Nephron progenitor cell (in vitro differentiated cells): Measurements from ENCODE around the gene KCNK18.

Experiments used
- DNase-seq: peaks from one replicate; pipeline ENCODE4 v3.0.0; 2021
- H3K27ac Mint-ChIP-seq: 2 replicates; pipeline ENCODE4 v1.8.0; 2021; ENCODE audit warnings: mild to moderate bottlenecking, moderate library complexity, mixed read lengths
- H3K27me3 Mint-ChIP-seq: 2 replicates; pipeline ENCODE4 v1.8.0; 2021; ENCODE audit warnings: mild to moderate bottlenecking, low read depth, mixed read lengths; ENCODE audit not compliant: poor library complexity
- H3K36me3 Mint-ChIP-seq: 2 replicates; pipeline ENCODE4 v1.8.0; 2021; ENCODE audit warnings: low read depth, mixed read lengths
- H3K4me1 Mint-ChIP-seq: 2 replicates; pipeline ENCODE4 v1.8.0; 2021; ENCODE audit warnings: mixed read lengths
- H3K4me3 Mint-ChIP-seq: 2 replicates; pipeline ENCODE4 v1.8.0; 2021; ENCODE audit warnings: mild to moderate bottlenecking, moderate library complexity, mixed read lengths
- H3K9me3 Mint-ChIP-seq: 2 replicates; pipeline ENCODE4 v1.8.0; 2021; ENCODE audit warnings: mild to moderate bottlenecking, moderate library complexity, mixed read lengths
- CTCF ChIP-seq: fragments of 200-600 bp; sonication (generic); IDR thresholded peaks from 2 replicates; pipeline ENCODE4 v1.5.0; 2021; ENCODE audit warnings: antibody characterized with exemption

KCNK18 gene

DNA sequence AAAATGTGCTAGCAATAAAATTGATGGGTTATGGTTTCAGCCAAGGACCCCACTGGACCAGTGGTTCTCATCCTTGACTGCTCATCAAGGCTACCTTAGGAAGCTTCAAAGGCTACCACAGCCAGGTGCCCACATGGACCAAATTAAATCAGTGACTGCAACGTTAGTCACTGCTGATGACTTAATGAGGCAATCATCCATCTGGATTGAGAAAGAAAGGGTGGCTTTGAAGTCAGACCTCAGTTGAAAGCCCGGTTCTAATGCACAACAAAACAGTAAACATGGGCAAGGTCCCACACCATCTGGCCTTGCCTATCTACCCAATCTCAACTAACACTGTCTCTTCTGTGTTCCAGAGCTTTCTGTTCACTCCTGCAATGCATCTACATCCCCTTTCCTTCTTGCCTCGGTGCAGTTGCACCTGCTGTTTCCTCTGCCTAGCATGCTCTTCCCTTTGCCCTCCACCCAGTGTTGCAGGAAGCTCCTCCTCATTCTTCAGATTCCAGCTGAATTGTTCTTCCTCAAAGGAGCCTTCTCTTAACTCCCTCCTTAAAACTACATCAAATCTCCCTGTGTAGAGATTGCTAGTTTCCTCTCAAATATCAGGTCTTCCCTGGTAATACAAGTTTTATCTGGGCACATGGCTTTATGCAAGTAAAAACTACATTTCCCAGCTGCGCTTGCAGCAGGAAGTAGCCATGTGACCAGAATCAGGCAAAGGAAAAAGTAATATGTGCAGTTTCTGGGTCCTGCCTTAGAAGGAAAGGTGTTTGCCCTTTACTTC, 10.3 kb upstream of the KCNK18 start:
- H3K9me3 Mint-ChIP-seq: peaks cover 18% of the 10 kb centered on the region
- no peak overlapping the region for H3K4me3 Mint-ChIP-seq
- peaks cover 13% of the 10 kb centered on the region for H3K36me3 Mint-ChIP-seq
- peaks cover 6% of the 10 kb centered on the region for H3K27me3 Mint-ChIP-seq
- no peak overlapping the region for H3K27ac Mint-ChIP-seq
- no peaks in the 10 kb centered on the region for H3K4me1 Mint-ChIP-seq
- no peak for TF ChIP-seq CTCF
- no peak for DNase-seq

DNA sequence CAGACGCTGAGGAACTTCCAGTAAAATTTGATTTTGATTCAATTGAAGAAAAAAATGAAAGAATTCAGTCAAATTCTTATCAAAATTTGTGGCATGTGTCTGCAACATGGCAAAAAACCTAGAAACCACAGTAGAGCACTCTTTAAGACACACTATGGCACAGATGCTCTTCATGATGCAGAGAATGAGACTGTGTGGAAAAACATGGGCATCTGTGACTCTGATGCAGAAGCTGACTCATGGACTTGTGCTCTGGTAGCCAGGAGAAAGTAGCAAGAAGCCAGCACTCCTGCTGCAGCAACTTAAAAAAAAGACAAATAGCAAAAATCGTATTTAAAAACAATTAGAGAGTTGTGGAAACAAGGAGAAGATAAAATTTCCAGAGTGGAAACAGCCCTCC, 8.9 kb upstream of the KCNK18 start:
- no peak overlapping the region for H3K4me3 Mint-ChIP-seq
- no peak for DNase-seq
- H3K27ac Mint-ChIP-seq: no peak overlapping the region
- no peak for TF ChIP-seq CTCF
- no peaks in the 10 kb centered on the region for H3K4me1 Mint-ChIP-seq
- peaks cover 13% of the 10 kb centered on the region for H3K36me3 Mint-ChIP-seq
- H3K27me3 Mint-ChIP-seq: peaks cover 11% of the 10 kb centered on the region
- H3K9me3 Mint-ChIP-seq: peaks cover 18% of the 10 kb centered on the region

DNA sequence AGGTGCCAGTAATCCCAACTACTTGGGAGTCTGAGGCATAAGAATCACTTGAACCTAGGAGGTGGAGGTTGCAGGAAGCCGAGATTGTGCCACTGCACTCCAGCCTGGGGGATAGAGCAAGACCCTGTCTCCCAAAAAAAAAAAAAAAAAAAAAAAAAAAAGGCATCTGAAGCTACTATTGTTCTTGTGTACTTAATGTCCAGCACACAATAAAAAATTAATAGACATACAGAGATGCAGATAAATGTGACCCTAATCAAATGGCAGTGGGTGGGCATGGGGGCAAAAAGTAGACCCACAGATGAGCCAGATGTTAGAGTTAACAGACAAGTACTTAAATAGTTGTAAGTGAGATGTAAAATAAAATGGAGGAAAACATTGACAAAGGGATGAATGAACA, 7.7 kb upstream of the KCNK18 start:
- DNase-seq: no peak
- Mint-ChIP-seq H3K36me3 (peaks cover 13% of the 10 kb centered on the region), H3K4me3 (no peak overlapping the region), H3K27ac (no peak overlapping the region), H3K9me3 (peaks cover 18% of the 10 kb centered on the region), H3K27me3 (peaks cover 14% of the 10 kb centered on the region), H3K4me1 (no peaks in the 10 kb centered on the region)
- no peak for TF ChIP-seq CTCF

DNA sequence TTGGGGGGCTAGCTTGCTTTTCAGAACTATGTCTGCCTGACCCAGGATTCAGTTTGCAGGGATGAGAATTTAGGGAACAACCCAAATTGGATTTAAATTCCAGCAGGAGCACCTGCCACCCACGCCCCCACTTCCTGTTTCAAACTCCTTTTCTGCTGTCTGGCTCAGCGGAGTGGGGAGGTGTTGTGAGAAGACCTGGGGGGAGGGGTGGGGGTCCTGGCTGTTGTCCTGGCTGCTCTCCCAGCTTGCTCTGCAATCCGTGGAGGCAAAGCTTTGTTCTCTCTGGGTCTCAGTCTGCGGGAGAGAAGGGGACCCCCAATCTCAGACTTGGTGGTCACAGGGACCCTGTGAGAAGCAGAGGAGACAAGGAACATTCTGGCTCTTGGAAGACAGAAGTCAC, 799 bp downstream of the KCNK18 start:
- H3K4me1 Mint-ChIP-seq: peaks cover under 1% of the 10 kb centered on the region
- H3K9me3 Mint-ChIP-seq: no peaks in the 10 kb centered on the region
- H3K27me3 Mint-ChIP-seq: peaks cover 10% of the 10 kb centered on the region
- no peak overlapping the region for H3K4me3 Mint-ChIP-seq
- TF ChIP-seq CTCF: no peak
- no peak overlapping the region for H3K27ac Mint-ChIP-seq
- no peak for DNase-seq
- H3K36me3 Mint-ChIP-seq: no peaks in the 10 kb centered on the region

DNA sequence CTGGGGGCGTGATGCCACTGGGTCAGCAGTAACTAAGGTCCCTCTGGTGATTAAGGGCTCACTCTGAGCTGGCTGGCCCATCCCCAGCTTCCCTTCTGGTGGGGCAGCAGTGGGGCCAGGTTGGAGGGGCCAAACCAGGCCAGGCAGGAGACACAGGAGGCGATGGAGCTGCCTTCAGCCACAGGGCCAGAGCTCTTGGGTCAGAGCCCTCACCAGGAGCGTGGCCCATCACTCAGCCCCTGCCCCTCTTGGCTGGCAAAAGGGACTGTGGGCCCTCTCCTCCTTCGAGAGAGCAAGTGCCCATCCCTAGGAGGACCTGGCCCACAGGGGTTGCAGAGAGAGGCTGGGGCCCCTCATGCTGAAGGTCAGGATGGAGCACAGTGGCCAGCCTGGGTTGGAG, 4.5 kb downstream of the KCNK18 start:
- H3K4me1 Mint-ChIP-seq: peaks cover 5% of the 10 kb centered on the region
- H3K27ac Mint-ChIP-seq: no peak overlapping the region
- no peak for TF ChIP-seq CTCF
- H3K9me3 Mint-ChIP-seq: peaks cover 5% of the 10 kb centered on the region
- H3K27me3 Mint-ChIP-seq: peaks cover 10% of the 10 kb centered on the region
- DNase-seq: no peak
- H3K4me3 Mint-ChIP-seq: no peak overlapping the region
- no peaks in the 10 kb centered on the region for H3K36me3 Mint-ChIP-seq

GRCh38 chr10:117204316-117204715, 7.0 kb downstream of the KCNK18 start:
- H3K9me3 Mint-ChIP-seq: peaks cover 9% of the 10 kb centered on the region
- no peak overlapping the region for H3K27ac Mint-ChIP-seq
- H3K27me3 Mint-ChIP-seq: peaks cover 28% of the 10 kb centered on the region
- no peak for TF ChIP-seq CTCF
- DNase-seq: no peak
- peaks cover 5% of the 10 kb centered on the region for H3K4me1 Mint-ChIP-seq
- no peak overlapping the region for H3K4me3 Mint-ChIP-seq
- no peaks in the 10 kb centered on the region for H3K36me3 Mint-ChIP-seq
